Thyroid gland (tissue), 4 donors: Measurements from ENCODE around the gene DTNB.

Source experiments
- CTCF ChIP-seq, 6 experiments: fragments of 200-600 bp in 3 of 6; fragments of 450-650 bp in 3 of 6; sonication (generic) in 3 of 6; IDR thresholded peaks; one replicate each; pipeline ENCODE4 v1.5.1; 2016 to 2019; ENCODE audit warnings: antibody characterized with exemption in 6 of 6, mild to moderate bottlenecking in 2 of 6, inconsistent platforms in 1 of 6, moderate library complexity in 1 of 6
- POLR2A ChIP-seq, 2 donors: fragments of 450-650 bp; IDR thresholded peaks; one replicate each; pipeline ENCODE4 v1.6.1; 2017; ENCODE audit warnings: antibody characterized with exemption in 2 of 2, mild to moderate bottlenecking in 2 of 2, moderate library complexity in 1 of 2

GRCh38 chr2:25632396-25632795 lies 41.0 kb downstream of the DTNB start:
- no peak for TF ChIP-seq CTCF (IDR thresholded peaks at IDR 0.05)
- no peak for TF ChIP-seq POLR2A (IDR thresholded peaks at IDR 0.05)
